OCI-LY3 (cell line): ENCODE results near the gene FAM174B.

Experiments
- EZH2phosphoT487 ChIP-seq: fragments of 200-600 bp; shearing (Covaris generic); IDR thresholded peaks from 2 replicates; pipeline ENCODE4 v1.6.1; 2018; ENCODE audit warnings: antibody characterized with exemption, mixed run types, low read depth
- TF ChIP-seq, protein P1 (sequence below): fragments of 200-600, 300-600 bp; sonication (generic); IDR thresholded peaks from 2 replicates; pipeline ENCODE4 v1.5.1; 2014; ENCODE audit warnings: antibody characterized with exemption, low read length, low read depth

GRCh38 chr15:92633001-92633400, 22.6 kb downstream of the FAM174B start:
- TF ChIP-seq, protein P1, sequence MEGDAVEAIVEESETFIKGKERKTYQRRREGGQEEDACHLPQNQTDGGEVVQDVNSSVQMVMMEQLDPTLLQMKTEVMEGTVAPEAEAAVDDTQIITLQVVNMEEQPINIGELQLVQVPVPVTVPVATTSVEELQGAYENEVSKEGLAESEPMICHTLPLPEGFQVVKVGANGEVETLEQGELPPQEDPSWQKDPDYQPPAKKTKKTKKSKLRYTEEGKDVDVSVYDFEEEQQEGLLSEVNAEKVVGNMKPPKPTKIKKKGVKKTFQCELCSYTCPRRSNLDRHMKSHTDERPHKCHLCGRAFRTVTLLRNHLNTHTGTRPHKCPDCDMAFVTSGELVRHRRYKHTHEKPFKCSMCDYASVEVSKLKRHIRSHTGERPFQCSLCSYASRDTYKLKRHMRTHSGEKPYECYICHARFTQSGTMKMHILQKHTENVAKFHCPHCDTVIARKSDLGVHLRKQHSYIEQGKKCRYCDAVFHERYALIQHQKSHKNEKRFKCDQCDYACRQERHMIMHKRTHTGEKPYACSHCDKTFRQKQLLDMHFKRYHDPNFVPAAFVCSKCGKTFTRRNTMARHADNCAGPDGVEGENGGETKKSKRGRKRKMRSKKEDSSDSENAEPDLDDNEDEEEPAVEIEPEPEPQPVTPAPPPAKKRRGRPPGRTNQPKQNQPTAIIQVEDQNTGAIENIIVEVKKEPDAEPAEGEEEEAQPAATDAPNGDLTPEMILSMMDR = no peak
- TF ChIP-seq EZH2phosphoT487 = no peak
